PC-9 (cell line): ENCODE data around the gene CAPN5.

Source experiments
- EZH2 ChIP-seq: fragments of 200-600 bp; sonication (generic); IDR thresholded peaks from 2 replicates; pipeline ENCODE4 v1.8.0; 2017; ENCODE audit warnings: antibody characterized with exemption, low read depth
- TF ChIP-seq, protein P1 (sequence below): fragments of 200-600 bp; sonication (generic); conservative IDR thresholded peaks from 2 replicates; pipeline ENCODE4 v1.6.1; 2017; ENCODE audit warnings: mixed run types, antibody characterized with exemption, mild to moderate bottlenecking, moderate library complexity

DNA sequence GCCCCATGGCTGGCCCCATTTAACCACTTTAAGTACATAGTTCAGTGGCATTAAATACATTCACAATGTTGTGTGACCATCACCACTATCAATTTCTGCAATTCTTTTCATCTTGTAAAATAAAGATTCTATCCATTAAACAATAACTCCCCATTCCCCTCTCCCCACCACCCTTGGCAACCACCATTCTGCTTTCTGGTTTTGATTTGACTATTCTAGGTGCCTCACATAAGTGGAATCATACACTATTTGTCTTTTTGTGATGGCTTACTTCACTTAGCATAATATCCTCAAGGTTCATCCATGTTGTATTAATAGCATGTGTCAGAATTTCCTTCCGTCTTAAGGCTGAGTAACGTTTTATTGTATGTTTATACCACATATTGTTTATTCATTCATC is 68.3 kb downstream of the CAPN5 start:
- TF ChIP-seq, protein P1, sequence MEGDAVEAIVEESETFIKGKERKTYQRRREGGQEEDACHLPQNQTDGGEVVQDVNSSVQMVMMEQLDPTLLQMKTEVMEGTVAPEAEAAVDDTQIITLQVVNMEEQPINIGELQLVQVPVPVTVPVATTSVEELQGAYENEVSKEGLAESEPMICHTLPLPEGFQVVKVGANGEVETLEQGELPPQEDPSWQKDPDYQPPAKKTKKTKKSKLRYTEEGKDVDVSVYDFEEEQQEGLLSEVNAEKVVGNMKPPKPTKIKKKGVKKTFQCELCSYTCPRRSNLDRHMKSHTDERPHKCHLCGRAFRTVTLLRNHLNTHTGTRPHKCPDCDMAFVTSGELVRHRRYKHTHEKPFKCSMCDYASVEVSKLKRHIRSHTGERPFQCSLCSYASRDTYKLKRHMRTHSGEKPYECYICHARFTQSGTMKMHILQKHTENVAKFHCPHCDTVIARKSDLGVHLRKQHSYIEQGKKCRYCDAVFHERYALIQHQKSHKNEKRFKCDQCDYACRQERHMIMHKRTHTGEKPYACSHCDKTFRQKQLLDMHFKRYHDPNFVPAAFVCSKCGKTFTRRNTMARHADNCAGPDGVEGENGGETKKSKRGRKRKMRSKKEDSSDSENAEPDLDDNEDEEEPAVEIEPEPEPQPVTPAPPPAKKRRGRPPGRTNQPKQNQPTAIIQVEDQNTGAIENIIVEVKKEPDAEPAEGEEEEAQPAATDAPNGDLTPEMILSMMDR: no peak
- no peak for TF ChIP-seq EZH2
